GM18870 (cell line): Measurements from ENCODE around the gene GDPD3.

ENCODE experiments used
- ATAC-seq: cut with Tn5 transposase; IDR thresholded peaks from one replicate; pipeline ENCODE4 v1.9.1; 2021; ENCODE audit warnings: moderate library complexity; ENCODE audit not compliant: unreplicated experiment

GDPD3 gene, protein sequence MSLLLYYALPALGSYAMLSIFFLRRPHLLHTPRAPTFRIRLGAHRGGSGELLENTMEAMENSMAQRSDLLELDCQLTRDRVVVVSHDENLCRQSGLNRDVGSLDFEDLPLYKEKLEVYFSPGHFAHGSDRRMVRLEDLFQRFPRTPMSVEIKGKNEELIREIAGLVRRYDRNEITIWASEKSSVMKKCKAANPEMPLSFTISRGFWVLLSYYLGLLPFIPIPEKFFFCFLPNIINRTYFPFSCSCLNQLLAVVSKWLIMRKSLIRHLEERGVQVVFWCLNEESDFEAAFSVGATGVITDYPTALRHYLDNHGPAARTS

DNA sequence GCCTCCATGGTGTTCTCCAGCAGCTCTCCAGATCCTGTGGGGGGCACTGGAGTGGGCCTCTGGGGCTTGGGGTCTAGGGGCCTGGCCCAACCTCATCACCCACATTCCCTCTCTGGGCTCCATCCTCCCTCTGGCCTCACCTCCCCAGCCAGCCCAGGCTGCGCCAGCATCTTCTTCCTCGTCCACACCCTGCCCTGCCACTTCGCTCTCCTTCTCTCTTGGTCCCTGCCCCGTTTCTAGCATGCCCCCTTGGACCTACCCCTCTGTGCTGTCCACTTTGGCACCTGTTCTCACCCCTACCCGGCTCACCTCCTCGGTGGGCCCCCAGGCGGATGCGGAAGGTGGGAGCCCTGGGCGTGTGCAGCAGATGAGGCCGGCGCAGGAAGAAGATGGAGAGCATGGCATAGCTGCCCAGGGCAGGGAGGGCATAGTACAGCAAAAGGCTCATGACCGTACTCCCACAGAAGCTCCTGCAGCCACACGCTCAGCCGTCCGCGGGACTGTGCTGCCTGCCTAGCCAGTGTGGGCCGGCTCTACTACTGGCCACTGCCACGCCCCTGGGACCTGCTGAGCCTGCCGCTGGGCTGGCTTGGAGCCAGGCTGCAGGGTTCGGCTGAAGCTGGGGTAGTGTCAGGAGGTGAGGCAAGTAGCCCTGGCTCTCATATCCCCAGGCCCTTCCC, at the start of gene GDPD3:
TSS of gene GDPD3 (minus strand) at position 507 of the 680 bp plus-strand sequence. CDS start at position 448, 59 bp downstream.
- ATAC-seq = no peak

DNA sequence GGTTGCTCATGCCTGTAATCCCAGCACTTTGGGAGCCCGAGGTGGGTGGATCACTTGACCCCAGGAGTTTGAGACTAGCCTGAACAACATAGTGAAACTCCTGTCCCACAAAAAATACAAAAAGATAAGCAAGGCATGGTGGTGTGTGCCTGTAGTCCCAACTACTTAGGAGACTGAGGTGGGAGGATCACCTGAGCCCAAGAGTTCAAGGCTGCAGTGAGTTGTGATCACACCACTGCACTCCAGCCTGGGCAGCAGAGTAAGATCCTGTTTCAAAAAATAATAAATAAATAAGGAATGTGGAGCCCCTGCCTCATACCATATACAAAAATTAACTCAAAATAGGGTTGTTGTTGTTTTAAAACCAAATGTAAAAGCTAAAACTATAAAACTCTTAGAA, 43.9 kb upstream of the GDPD3 start:
- ATAC-seq = no peak

DNA sequence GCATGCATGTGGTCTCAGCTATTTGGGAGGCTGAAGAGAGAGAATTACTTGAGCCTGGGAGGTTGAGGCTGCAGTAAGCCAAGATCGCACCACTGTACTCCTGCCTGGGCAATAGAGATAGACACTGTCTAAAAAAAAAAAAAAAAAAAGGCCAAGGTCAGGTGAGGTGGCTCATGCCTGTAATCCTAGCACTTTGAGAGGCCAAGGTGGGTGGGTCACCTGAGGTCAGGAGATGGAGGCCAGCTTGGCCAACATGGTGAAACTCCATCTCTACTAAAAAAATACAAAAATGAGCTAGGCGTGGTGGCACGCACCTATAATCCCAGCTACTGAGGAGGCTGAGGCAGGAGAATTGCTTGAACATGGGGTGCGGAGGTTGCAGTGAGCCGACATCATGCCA, 41.9 kb upstream of the GDPD3 start:
- ATAC-seq = no peak

DNA sequence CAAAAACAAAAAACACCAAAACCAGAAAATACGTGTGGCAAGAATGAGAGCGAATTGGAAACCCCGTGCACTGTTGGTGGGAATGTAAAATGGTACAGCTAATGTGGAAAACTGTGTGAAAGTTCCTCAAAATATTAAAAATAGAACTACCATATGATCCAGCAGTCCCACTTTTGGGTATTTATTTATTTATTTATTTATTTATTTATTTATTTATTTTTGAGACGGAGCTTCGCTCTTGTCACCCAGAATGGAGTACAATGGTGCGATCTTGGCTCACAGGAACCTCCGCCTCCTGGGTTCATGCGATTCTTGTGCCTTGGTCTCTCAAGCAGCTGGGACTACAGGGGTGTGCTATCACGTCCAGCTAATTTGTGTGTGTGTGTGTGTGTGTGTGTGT, 39.2 kb upstream of the GDPD3 start:
- no peak for ATAC-seq

DNA sequence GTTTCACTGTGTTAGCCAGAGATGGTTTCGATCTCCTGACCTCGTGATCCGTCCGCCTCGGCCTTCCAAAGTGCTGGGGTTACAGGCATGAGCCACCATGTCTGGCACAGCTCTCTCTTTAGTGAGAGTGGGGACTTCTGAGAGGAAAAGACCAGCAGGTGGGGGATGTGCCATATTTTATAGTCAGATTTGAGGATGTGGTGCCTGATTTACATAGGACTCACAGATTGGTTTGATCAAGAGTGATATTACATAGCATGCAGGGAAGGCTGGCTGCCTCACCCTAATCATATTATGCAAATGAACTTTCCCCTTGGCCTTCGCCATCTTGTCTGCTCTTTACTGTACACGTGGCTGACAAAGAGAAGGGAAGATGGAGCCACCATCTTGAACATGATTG, 37.8 kb upstream of the GDPD3 start:
- no peak for ATAC-seq

DNA sequence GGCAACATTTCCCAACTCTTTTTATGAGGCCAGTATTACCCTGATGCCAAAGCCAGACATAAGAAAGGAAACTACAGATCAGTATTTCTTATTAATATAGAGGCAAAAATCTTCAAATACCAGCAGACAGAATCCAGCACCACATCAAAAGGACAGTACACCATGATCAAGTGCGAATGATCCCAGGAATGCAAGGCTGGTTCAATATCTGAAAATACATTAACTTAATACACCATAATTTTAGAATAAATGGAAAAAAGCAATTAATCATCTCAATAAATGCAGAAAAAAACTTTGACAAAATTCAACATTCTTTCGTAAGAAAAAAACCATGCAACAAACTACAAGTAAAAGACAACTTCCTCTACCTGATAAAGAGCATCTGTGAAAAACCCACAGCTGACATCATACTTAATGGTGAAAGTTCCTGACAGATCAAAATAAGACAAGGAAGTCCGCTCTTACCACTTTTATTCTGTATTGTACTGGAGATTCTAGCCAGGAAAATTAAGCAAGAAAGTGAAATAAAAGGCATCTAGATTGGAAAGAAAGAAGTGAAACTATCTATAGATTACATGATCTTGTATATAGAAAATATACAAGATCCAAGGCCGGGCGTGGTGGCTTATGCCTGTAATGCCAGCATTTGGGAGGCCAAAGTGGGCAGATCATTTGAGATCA, 36.1 kb upstream of the GDPD3 start:
- no peak for ATAC-seq

DNA sequence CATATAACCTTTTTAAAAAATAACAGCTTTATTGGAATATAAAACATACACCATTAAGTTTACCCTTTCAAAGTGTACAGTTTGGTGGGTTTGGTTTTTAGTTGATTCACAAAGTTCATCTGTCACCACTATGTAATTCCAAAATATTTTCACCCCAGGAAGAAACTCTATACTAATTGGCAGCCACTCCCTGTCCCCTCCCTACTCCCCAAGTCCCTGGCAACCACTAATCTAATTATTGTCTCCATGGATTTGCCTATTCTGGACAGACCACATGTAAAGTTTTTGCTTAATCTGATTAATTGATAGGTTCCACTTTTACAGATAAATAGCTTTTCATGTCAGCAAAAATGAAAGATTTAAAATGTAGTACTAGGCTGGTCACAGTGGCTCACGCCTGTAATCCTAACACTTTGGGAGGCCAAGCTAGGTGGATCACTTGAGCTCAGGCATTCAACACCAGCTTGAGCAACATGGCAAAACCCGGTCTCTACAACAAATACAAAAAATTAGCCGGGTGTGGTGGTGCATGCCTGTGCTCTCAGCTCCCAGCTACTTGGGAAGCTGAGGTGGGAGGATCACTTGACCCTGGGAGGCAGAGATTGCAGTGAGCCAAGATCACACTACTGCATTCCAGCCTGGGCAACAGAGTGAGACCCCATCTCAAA, 34.6 kb upstream of the GDPD3 start:
- no peak for ATAC-seq

DNA sequence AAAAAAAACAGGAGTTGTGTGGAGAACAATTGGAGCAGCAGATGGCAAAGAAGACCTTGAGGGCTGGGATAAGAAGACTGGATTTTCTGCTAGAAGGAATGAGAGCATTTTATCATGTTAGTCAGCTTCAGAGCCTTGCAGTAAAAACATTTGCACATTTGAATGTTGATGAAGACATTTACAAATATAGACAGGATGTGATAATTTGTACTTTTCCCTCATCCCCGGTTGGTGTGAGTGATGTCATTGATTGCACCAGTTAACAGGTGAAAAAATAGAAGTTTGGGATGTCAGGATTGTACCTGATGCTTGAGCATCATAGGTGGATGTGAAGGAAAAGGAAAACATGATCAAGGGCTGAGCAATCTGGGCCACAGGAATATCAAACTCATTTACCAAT, 32.3 kb upstream of the GDPD3 start:
- ATAC-seq = no peak

DNA sequence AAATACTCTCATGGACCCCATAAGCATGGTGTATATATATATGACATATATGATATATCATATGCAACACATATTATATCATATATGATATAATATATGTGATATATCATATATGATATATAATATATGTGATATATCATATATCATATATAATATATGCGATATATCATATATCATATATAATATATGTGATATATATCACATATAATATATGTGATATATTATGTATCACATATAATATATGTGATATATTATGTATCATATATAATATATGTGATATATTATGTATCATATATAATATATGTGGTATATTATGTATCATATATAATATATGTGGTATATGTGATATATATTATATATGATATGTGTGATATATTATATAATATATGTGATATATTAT, 31.6 kb upstream of the GDPD3 start:
- no peak for ATAC-seq

DNA sequence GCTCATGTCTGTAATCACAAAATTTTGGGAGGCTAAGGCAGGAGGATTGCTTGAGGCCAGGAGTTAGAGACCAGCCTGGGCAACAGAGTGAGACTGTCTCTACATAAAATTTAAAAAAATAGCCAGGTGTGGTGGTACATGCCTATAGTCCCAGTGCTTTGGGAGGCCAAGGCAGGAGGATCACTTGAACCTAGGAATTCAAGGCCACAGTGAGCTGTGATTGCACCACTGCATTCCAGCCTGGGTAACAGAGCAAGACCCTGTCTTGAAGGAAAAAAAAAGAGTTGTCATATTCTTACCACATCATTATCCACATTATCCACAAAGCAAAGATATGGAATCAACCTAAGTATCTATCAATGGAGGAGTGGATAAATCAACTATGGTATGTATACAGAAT, 30.7 kb upstream of the GDPD3 start:
- no peak for ATAC-seq

DNA sequence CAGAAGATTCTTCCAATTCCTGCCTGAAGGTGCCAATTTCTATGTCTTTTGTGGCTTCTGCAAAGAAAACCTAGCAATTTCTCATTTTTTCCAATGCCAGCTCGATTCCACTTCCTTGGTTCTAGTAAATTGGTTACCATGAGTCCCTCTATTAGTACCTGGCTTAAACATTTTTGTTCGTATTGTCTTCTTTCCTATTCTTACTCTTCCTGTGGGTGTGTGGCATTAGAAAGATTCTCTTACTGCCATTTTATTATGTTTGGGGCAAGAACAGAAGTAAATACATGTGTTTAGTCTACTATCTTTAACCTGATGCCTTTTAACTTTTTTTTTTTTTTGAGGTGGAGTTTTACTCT, 30.0 kb upstream of the GDPD3 start:
- ATAC-seq = no peak

DNA sequence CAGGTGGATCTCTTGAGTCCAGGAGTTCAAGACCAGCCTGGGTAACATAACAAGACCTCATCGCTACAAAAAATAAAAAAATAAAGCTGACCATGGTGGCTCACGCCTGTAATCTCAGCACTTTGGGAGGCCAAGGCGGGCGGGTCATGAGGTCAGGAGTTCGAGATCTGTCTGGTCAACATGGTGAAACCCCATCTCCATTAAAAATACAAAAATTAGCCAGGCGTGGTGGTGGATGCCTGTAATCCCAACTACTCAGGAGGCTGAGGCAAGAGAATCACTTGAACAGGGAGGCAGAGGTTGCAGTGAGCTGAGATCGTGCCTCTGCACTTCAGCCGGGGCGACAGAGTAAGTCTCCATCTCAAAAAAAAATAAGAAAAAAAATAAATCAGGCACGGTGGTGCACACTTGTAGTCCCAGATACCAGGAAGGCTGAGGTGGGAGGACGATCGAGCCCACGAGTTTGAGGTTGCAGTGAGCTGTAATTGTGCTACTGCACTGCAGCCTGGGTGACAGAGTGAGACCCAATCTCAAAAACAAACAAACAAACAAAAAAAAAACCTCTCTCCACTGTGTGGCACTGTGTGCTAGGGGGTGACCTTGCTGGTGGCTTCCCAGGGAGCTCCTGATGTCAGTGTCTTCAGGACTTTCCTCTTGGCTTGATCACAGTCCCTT, 29.5 kb upstream of the GDPD3 start:
- no peak for ATAC-seq

DNA sequence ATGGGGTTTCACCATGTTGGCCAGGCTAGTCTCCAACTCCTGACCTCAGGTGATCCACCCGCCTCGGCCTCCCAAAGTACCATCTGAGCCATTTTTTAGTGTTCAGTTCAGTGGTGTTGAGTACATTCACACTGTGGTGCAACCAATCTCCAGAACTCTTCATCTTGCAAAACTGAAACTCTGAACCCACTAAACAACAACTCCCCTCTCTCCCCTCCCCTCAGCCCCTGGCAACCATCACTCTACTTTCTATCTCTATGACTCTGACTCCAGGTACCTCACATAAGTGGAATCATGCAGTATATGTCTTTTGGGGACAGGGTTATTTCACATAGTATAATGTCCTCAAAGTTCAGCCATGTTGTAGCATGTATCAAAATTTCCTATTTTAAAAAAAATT, 28.4 kb upstream of the GDPD3 start:
- ATAC-seq = no peak

DNA sequence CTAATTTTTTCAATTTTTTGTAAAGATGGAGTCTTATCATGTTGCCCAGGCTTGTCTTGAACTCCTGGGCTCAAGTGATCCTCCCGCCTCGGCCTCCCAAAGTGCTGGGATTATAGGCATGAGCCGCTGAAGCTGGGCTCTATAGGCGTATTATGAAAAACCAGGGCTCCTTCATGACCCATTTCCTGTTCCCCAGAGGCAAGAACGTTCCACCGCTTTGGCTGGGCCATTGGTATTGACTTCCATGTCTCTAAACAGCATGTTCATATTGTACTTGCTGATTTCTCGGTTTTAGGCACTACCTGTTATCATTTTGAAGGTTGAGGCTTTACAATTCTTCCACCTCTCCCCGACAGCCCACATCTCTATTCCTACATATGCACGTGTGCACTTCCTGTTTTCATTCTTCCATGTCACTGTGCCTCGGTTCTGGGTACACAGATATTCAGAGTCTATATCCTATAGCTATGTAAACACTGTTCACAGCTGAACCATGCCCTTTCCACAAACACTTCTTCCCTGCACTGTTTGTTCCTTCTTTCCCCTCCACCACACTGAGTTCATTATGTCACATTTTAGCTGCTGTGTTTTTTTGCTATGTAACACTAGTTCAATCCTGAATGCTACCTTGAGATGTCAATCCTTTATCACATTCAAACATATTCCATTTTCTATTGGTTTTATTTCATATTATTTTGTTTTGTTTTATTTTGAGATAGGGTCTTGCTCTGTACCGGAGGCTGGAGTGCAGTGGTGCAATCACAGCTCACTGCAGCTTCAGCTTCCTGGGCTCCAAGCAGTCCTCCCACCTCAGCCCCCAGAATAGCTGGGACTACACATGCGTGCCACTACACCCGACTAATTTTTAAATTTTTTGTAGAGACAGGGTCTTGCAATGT, 26.5 kb upstream of the GDPD3 start:
- ATAC-seq = no peak

DNA sequence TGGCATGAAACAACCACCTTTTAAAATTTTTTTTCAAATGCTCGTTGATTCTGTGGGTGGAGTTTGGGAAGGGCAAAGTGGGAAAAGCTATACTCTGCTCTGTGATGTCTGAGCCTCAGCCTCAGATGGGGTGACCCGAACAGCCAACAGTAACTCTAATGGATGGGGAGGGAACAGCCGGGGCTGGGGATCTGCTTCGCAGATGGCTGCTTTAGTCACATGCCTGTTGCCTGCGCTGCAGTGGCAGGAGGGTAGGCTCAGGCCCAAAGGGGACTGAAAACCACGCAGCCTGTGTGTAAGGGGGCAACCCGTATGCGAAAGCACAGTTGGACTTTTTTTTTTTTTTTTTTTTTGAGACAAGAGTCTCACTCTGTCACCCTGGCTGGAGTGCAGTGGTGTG, 24.6 kb upstream of the GDPD3 start:
- no peak for ATAC-seq

DNA sequence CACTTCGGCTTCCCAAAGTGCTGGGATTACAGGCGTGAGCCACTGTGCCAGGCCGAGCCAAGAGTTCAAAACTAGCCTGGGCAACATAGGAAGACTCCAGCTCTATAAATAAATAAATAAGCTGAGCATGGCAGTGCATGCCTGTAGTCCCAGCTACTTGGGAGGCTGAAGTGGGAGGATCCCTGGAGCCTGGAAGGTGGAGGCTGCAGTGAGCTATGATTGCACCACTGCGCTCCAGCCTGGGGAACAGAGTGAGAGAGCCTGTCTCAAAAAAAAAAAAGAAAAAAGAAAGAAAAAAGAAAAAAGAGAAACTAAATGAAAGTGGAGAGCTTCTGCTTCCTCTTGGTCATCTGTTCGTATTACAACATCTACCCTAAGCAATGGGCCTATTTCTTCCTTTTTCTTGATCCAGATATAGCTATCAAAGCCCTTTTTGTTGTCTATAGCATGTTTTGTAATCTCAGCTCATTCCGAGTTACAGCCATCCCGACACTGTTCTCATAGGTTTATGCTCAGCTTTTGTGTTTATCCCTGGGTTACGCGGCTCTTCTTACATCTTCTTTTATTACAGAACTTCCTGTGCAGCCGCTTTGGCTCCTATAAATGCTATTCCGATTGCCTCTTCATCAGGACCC, 23.8 kb upstream of the GDPD3 start:
- no peak for ATAC-seq

DNA sequence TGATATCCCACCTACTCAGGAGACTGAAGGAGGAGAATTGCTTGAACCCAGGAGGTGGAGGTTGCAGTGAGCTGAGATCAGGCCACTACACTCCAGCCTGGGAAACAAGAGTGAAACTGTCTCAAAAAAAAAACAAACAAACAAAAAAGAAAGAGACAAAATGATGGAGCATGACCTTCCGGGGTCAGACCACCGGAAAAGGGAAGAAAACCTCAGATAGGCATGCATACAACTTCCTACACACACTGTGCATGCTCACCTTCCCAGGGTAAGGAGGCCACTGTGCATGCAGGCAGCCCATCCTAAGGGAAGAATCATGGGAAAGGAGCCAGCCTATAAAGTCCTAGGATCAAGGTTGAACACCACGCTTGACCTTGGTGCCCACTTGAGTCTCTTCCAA, 19.3 kb upstream of the GDPD3 start:
- ATAC-seq = no peak

DNA sequence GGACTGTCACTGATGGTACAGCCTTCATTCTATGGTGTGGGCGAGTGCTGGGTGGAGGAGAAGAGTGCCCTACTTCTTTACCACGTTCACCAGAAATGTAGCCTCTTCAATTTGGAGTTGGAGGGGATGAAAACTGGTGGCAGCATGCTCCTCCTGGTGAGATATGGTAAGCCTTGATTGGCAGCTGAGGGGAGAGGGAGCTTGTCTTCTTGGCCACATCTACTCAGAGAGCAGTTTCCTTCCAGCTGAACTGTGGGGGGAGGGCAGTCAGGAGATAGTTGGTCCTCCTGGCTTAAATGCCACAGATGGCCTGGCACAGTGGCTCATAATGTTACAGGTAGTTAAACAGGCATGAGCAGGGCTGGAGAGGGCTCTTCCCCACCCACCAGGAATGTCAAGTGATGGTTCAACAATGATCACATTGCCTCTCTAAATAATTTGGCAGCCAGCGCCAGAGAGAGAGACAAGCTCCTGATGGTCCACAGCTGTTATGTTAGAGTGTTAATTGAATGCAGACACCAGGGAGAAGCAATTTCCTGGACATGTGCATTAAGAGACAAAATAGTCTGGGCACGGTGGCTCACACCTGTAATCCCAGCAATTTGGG, 18.6 kb upstream of the GDPD3 start:
- no peak for ATAC-seq

DNA sequence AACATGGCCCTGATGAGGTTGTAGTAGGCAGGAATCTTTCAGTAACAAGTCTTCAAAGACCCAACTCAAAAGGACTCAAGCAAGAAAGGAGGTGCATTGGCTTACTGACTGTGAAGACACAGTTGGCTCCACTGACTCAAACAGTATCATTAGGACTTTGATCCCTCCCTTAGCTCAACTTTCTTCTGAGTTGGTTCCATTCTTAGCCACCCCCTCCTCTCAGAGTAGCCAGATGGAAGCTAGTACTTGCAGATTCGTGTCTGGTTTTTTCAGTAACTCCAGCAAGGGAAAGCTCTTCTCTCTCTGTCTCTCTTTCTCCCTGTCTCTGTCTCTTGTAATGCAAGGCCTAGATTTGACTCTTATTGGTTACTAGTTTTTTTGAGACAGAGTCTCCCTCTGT, 14.7 kb upstream of the GDPD3 start:
- ATAC-seq = no peak
